PC-3 (cell line): ENCODE results near the gene SLC9A9. TPM values are rescaled to one million over a fixed set of nuclear protein-coding genes. Genes with fewer than 3 reads are reported as not detected.

ENCODE experiments used
- ATAC-seq: fragments of 200-7000 bp; cut with Tn5 transposase; 2 replicates; pipeline ENCODE4 v1.9.1; 2020; ENCODE audit warnings: mild to moderate bottlenecking, moderate library complexity
- BruUV-seq: library from RNA; stranded (reverse); fragments of 400-500 nt; replicated peaks from 2 replicates; lab custom pipeline; 2021; lab: Mats Ljungman, UMichigan
- CTCF ChIA-PET: fragments of 300-600 bp; sonication (Branson Sonifier 250); formaldehyde crosslinking; loops from one replicate; lab custom pipeline; 2022; ENCODE audit warnings: antibody characterized with exemption; lab: Charles Lee
- POLR2A ChIA-PET: fragments of 300-600 bp; sonication (Branson Sonifier 250); formaldehyde crosslinking; loops from one replicate; lab custom pipeline; 2022; ENCODE audit warnings: antibody characterized with exemption; ENCODE audit not compliant: unreplicated experiment; lab: Charles Lee
- DNase-seq: peaks from one replicate; pipeline ENCODE4 v3.0.0-alpha.2; 2015
- H2AFZ ChIP-seq: fragments of 300-600 bp; sonication (generic); 2 replicates; pipeline ENCODE4 v1.6.0; 2016; ENCODE audit warnings: antibody characterized with exemption, low read length
- H3F3A ChIP-seq: fragments of 300-600 bp; sonication (generic); one replicate; pipeline ENCODE4 v1.6.0; 2017; ENCODE audit warnings: antibody characterized with exemption, low read length, control low read depth, mild to moderate bottlenecking; ENCODE audit not compliant: unreplicated experiment
- H3K27ac ChIP-seq: fragments of 300-600 bp; sonication (generic); 2 replicates; pipeline ENCODE4 v1.5.1; 2016; ENCODE audit warnings: mild to moderate bottlenecking, low read length
- H3K27me3 ChIP-seq: fragments of 300-600 bp; sonication (generic); 2 replicates; pipeline ENCODE4 v1.6.1; 2016; ENCODE audit warnings: low read length, mixed read lengths
- H3K36me3 ChIP-seq: fragments of 300-600 bp; sonication (generic); 2 replicates; pipeline ENCODE4 v1.6.1; 2016; ENCODE audit warnings: low read depth, mixed run types, low read length, mixed read lengths
- H3K4me1 ChIP-seq: fragments of 300-600 bp; sonication (generic); 2 replicates; pipeline ENCODE4 v1.5.1; 2016; ENCODE audit warnings: low read length; ENCODE audit not compliant: insufficient read depth
- H3K4me2 ChIP-seq: fragments of 300-600 bp; sonication (generic); 2 replicates; pipeline ENCODE4 v1.6.0; 2016; ENCODE audit warnings: low read length
- H3K4me3 ChIP-seq: fragments of 300-600 bp; sonication (generic); 2 replicates; pipeline ENCODE4 v1.5.1; 2016; ENCODE audit warnings: mild to moderate bottlenecking, low read length, mixed read lengths
- H3K79me2 ChIP-seq: fragments of 300-600 bp; sonication (generic); 2 replicates; pipeline ENCODE4 v1.6.1; 2017; ENCODE audit warnings: low read length, mixed read lengths
- H3K9ac ChIP-seq: fragments of 300-600 bp; sonication (generic); 2 replicates; pipeline ENCODE4 v1.6.0; 2016; ENCODE audit warnings: mild to moderate bottlenecking, low read length
- H3K9me2 ChIP-seq: fragments of 300-600 bp; sonication (generic); replicated peaks from 2 replicates; pipeline ENCODE4 v1.6.1; 2016; ENCODE audit warnings: mixed run types, low read length, mixed read lengths
- H3K9me3 ChIP-seq: fragments of 300-600 bp; sonication (generic); 2 replicates; pipeline ENCODE4 v1.6.1; 2016; ENCODE audit warnings: low read length, mixed read lengths
- H4K20me1 ChIP-seq: fragments of 300-600 bp; sonication (generic); 2 replicates; pipeline ENCODE4 v1.6.1; 2016; ENCODE audit warnings: low read length, mixed read lengths
- CTCF ChIP-seq: fragments of 300-600 bp; sonication (generic); conservative IDR thresholded peaks from 2 replicates; pipeline ENCODE4 v1.5.1; 2017; ENCODE audit warnings: antibody characterized with exemption, low read depth, mild to moderate bottlenecking, low read length
- EZH2 ChIP-seq: fragments of 300-600 bp; sonication (generic); IDR thresholded peaks from one replicate; pipeline ENCODE4 v1.6.1; 2017; ENCODE audit warnings: antibody characterized with exemption, mild to moderate bottlenecking, low read length; ENCODE audit not compliant: unreplicated experiment
- EZH2phosphoT487 ChIP-seq: fragments of 300-600 bp; sonication (generic); IDR thresholded peaks from 2 replicates; pipeline ENCODE4 v1.6.1; 2018; ENCODE audit warnings: mild to moderate bottlenecking, antibody characterized with exemption, low read length, borderline replicate concordance
- intact Hi-C: fragments of 100-400 bp; cut with micrococcal nuclease; formaldehyde crosslinking; loops from 2 replicates; pipeline ENCODE4 v1.9.0; 2023
- total RNA-seq: library from RNA; depleted of rRNA; stranded (reverse); fragments of >200 nt; gene quantifications from 2 replicates; pipeline ENCODE4 v1.2.3, GENCODE V29; 2014

The SLC9A9 gene
- total RNA-seq, 1 experiment from 2014 or later = 0.07 TPM

- TF ChIP-seq EZH2phosphoT487 = no peak
- DNase-seq (no peak), ATAC-seq (no peak)
- Histone ChIP-seq H3K36me3 (no peaks in the 10 kb centered on the region), H3K4me1 (no peaks in the 10 kb centered on the region), H3K27me3 (no peaks in the 10 kb centered on the region), H3K9me2 (no peaks in the 10 kb centered on the region), H3K27ac (no peak overlapping the region), H3K9me3 (no peaks in the 10 kb centered on the region), H3K4me2 (no peak overlapping the region), H3K4me3 (no peak overlapping the region), H3F3A (no peaks in the 10 kb centered on the region), H2AFZ (no peak overlapping the region), H3K79me2 (no peaks in the 10 kb centered on the region), H4K20me1 (no peaks in the 10 kb centered on the region), H3K9ac (no peak overlapping the region)
- ChIA-PET CTCF (no interaction called here), POLR2A (no interaction called here)
- intact Hi-C loops = no loop called here
- BruUV-seq = no TSS peak
Observed at GRCh38 chr3:143258692-143259091, 589.6 kb downstream of the SLC9A9 start.

- Histone ChIP-seq H3K9me3 (no peaks in the 10 kb centered on the region), H3K27me3 (no peaks in the 10 kb centered on the region), H3F3A (no peaks in the 10 kb centered on the region), H3K4me1 (no peaks in the 10 kb centered on the region), H2AFZ (no peak overlapping the region), H3K36me3 (no peaks in the 10 kb centered on the region), H3K4me2 (no peak overlapping the region), H3K79me2 (no peaks in the 10 kb centered on the region), H3K9me2 (no peaks in the 10 kb centered on the region), H3K27ac (no peak overlapping the region), H3K9ac (no peak overlapping the region), H4K20me1 (no peaks in the 10 kb centered on the region), H3K4me3 (no peak overlapping the region)
- intact Hi-C loops = no loop called here
- TF ChIP-seq EZH2phosphoT487 = no peak
- no peak for TF ChIP-seq EZH2
- TF ChIP-seq CTCF = no peak
- ATAC-seq (no peak), DNase-seq (no peak)
- ChIA-PET POLR2A (no interaction called here), CTCF (no interaction called here)
- no TSS peak for BruUV-seq
Observed at GRCh38 chr3:143256416-143256815, 591.9 kb downstream of the SLC9A9 start.

- no peak for TF ChIP-seq EZH2phosphoT487
- H3K4me3 ChIP-seq = no peak overlapping the region
- no peaks in the 10 kb centered on the region for H3K9me2 ChIP-seq
- H2AFZ ChIP-seq = no peak overlapping the region
- no peak for DNase-seq
- no peaks in the 10 kb centered on the region for H3K79me2 ChIP-seq
- no peak overlapping the region for H3K27ac ChIP-seq
- no peaks in the 10 kb centered on the region for H4K20me1 ChIP-seq
- no peak for ATAC-seq
- no peaks in the 10 kb centered on the region for H3K27me3 ChIP-seq
- H3K9ac ChIP-seq = no peak overlapping the region
- intact Hi-C loops = no loop called here
- ChIA-PET CTCF (no interaction called here), POLR2A (no interaction called here)
- BruUV-seq = no TSS peak
- no peaks in the 10 kb centered on the region for H3K36me3 ChIP-seq
- H3F3A ChIP-seq = no peaks in the 10 kb centered on the region
- no peaks in the 10 kb centered on the region for H3K9me3 ChIP-seq
- H3K4me1 ChIP-seq = no peaks in the 10 kb centered on the region
- H3K4me2 ChIP-seq = no peak overlapping the region
Observed at GRCh38 chr3:143255739-143256138, 592.5 kb downstream of the SLC9A9 start.

- Histone ChIP-seq H3K27me3 (no peaks in the 10 kb centered on the region), H3F3A (no peaks in the 10 kb centered on the region), H3K36me3 (no peaks in the 10 kb centered on the region), H3K9ac (no peak overlapping the region), H3K27ac (no peak overlapping the region), H3K4me2 (no peak overlapping the region), H4K20me1 (no peaks in the 10 kb centered on the region), H3K4me3 (no peak overlapping the region), H3K4me1 (no peaks in the 10 kb centered on the region), H3K79me2 (no peaks in the 10 kb centered on the region), H2AFZ (no peak overlapping the region), H3K9me3 (no peaks in the 10 kb centered on the region), H3K9me2 (no peaks in the 10 kb centered on the region)
- intact Hi-C loops = no loop called here
- ChIA-PET POLR2A (no interaction called here), CTCF (interaction anchor here (0.6 kb wide), 1 partner anchor 510 kb away, joined by 3 read pairs; no protein-coding TSS in a partner anchor)
- TF ChIP-seq CTCF = no peak
- no peak for TF ChIP-seq EZH2phosphoT487
- TF ChIP-seq EZH2 = no peak
- no TSS peak for BruUV-seq
- no peak for DNase-seq
- ATAC-seq = no peak; the same call in 1 of the 2 replicates
Observed at GRCh38 chr3:143252931-143253330, 595.3 kb downstream of the SLC9A9 start.
